Measurements from ENCODE around the gene ZFPM1.

The ZFPM1 gene

GRCh38 chr16:88532434-88533241 is 79.6 kb downstream of the ZFPM1 start:
- no peak for DNase-seq

GRCh38 chr16:88533381-88533917 is 80.4 kb downstream of the ZFPM1 start:
- DNase-seq, result no peak

DNA sequence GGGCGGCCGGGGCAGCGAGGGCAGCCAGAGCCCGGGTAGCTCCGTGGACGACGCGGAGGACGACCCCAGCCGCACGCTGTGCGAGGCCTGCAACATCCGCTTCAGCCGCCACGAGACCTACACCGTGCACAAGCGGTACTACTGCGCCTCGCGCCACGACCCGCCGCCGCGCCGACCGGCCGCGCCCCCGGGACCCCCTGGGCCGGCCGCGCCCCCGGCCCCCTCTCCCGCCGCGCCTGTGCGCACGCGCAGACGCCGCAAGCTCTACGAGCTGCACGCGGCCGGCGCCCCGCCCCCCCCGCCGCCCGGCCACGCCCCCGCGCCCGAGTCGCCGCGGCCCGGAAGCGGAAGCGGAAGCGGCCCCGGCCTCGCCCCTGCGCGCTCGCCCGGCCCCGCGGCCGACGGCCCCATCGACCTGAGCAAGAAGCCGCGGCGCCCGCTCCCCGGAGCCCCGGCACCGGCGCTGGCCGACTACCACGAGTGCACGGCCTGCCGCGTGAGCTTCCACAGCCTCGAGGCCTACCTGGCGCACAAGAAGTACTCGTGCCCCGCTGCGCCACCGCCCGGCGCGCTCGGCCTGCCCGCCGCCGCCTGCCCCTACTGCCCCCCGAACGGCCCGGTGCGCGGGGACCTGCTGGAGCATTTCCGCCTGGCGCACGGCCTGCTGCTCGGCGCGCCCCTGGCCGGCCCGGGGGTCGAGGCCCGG is 81.0 kb downstream of the ZFPM1 start:
- no peak for DNase-seq

DNA sequence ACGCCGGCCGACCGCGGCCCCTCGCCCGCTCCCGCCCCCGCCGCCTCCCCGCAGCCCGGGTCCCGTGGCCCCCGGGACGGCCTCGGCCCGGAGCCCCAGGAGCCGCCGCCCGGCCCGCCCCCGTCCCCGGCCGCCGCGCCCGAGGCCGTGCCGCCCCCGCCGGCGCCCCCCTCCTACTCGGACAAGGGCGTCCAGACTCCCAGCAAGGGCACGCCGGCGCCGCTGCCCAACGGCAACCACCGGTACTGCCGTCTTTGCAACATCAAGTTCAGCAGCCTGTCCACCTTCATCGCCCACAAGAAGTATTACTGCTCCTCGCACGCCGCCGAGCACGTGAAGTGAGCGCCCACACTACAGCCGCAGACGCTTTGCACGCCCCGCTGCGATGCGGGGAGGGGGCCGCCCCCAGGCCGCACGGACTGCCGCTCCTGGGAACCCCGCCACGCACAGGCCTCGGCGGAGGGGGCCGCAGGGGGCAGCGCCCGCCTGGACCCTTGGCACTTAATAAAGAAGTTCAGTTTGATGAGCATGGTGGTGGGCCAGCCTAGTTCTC is 81.6 kb downstream of the ZFPM1 start:
- no peak for DNase-seq

DNA sequence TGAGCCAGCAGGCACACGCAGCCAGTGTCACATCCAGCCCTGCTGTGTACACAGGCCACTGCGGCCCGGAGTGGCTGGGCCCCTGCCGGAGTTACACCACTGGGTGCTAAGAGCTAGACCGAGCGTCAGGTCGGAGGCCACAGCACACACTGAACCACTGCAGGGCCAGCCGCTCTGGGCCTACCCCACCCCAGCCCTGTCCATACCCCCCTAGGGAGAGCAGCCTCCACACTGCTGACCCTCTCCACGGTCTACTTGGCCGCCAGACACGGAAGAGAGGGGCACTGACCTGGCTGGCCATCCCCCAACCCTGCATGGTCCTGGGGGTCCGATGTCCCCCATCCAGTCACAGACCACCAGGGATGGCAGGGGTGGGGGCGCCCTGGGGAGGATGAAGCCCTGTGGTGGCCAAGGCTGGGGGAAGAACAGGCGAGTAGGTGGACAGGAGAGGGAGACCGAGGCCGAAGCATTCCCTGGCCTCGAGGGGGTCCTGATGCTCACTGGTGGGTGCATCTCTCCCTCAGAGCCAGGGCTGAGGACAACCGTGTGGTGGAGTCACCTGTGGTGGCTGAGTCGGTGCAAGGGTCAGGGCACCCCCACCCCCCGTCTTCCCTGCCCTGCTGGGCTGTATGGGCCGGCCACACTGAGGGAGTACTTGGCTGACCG is 82.2 kb downstream of the ZFPM1 start:
- DNase-seq, result no peak

- no peak for DNase-seq
Observed at GRCh38 chr16:88535857-88536222, 82.8 kb downstream of the ZFPM1 start.

GRCh38 chr16:88536510-88536909 is 83.4 kb downstream of the ZFPM1 start:
- no peak for DNase-seq

- DNase-seq, result no peak
Observed at GRCh38 chr16:88536971-88537751, 84.1 kb downstream of the ZFPM1 start.

DNA sequence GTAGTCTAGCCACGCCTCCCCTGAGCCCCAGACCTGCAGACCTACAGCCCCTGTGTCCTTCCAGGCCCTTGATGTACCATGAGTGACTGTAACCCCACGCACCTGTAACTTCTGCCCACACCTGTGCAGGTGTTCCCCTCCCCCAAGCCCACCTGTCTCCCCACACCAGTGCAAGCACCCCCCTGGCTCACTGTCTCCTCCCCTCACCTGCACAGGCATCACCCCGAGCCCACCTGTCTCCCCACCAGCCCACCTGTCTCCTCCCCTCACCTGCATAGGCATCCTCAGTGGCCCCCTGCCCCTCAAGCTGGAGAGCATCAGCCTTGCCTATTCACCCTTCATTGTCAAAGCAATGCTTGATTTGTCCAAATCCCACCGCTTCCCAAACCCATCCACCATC is 84.8 kb downstream of the ZFPM1 start:
- no peak for DNase-seq

DNA sequence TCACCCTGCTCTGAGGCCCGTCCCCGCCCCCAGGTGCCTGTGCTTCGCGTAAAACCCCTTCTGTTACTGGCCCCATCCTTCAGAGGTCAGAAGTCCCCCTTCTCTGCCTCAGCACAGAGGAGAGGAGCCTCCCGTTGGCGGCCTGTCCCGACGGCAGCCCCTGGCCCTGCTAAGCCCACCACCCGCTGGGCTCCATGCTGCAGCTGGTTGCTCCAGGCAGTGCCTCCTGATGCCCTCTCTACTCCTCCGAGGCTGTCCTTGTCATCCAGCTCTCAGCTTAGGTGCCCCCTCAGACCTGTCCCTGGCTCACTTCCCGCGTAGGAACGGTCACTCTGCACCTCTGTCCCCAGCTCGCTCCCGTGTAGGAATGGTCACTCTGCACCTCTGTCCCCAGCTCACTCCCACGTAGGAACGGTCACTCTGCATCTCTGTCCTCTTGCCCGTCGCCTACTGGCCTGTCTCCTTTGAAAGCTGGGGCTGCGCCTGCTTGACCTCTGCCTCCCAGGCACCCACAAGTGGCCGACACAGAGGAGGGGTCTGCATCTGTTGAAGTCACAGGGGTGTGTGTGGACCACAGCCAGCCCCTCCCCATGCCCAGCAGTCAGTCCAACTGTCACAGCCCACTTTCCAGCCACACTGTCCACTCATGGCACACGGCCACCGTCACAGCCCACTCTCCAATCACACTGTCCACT is 85.4 kb downstream of the ZFPM1 start:
- DNase-seq, result no peak

DNA sequence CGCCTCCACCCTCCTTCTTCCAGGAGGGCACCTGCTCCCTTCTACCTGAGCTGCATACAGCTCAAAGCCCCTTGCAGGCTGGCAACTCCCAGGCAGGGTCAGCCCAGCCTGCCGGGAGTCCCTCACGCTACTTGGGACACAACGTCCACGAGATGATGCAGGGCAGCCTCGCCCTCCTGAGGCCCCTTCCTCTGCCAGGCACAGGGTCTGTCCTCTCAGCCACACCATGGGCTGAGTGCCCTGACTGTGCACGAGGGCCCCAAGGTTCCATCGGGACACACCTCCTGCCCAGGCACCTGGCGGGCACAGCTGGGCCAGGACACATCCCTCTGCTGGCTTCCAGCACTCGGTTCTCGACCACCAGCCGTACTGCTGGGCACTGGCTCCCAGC is 86.2 kb downstream of the ZFPM1 start:
- no peak for DNase-seq

- no peak for DNase-seq
Observed at GRCh38 chr16:88539652-88540345, 86.7 kb downstream of the ZFPM1 start.

- DNase-seq, result no peak
Observed at GRCh38 chr16:88540346-88540977, 87.4 kb downstream of the ZFPM1 start.

GRCh38 chr16:88541831-88542616 is 88.9 kb downstream of the ZFPM1 start:
- no peak for DNase-seq

GRCh38 chr16:88543230-88543813 is 90.2 kb downstream of the ZFPM1 start:
- DNase-seq, result no peak

DNA sequence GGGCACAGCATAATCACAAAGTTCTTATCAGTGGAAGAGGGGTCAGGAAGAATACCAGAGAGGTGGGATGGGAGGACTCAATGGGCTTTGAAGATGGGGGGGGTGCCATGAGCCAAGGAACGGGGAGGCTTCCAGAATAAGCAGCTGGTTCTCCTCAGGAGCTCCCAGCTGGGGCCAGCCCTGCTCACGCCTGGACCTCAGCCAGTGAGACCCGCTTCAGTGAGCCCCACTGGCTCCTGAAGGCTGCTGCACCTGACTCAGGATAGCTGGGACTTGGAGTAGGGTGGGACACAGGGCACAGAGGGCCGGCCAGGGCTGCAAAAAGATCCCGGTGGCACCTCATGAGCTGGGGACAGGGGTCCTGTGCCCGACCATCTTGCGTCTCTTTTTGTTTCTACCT is 92.7 kb downstream of the ZFPM1 start:
- DNase-seq, result no peak

DNA sequence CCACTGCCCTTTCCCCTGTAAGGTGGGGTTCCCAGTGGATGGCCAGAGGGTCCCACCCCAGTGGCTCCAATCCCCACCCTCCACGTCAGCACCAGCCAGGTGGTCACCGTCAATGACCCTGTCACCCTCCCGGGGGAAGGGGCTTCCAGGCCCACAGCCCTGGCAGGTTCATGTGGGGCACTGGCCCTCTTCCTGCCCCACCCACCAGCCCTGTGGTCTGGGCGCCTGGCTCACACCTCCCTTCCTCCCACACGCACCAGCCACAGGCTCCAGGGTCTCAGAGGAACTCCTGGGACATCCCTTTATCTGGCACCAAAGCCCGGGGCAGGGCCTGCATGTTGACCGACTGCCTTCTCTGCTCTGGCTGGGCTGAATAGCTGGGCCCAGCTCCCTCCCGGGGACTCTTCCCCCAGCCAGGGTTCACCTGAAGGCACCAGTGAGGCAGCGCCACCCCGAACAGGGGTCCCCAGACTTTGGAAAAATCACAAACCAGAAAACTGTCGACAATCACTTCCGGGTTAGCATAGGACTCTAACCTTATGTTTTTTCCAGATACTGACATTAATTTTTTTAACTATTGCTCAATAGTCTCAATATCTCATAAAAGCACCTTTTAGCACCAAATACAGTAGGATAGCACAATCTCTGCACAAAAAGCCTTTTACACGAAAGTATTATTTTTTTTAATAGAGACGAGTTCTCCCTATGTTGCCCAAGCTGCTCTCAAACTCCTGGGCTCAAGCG is 95.2 kb downstream of the ZFPM1 start:
- DNase-seq, result no peak

DNA sequence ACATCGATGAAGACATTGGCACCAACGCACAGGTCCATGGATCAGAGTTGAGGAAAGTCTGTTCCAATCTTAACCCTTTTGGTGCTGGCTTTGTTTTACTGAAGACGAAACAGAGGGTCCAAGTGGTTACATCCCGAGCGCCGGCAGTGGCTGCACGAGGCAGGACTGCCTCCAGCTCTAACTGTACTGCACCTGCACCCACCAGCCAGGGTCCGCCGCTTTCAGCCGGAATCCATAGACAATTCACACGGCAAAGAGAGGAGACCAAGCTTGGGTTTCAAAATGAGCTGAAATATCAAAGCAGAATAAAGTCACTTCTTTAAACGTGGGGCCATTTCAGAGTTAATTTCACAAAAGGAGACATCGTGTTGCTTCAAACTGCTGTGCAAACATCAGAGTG is 95.9 kb downstream of the ZFPM1 start:
- no peak for DNase-seq

Measured in NCI-H510A (cell line).